ENCODE measurements around the gene PLXNA3. TPM values are rescaled to one million over a fixed set of nuclear protein-coding genes. Genes with fewer than 3 reads are reported as not detected.

The PLXNA3 gene
- polyA plus RNA-seq, 1 experiment = 20.5 TPM

GRCh38 chrX:154487518-154488290 is 29.6 kb downstream of the PLXNA3 start:
- ChIA-PET CTCF (no interaction called here), POLR2A (interaction anchor here (1.1 kb wide), 1 partner anchor 29 kb away, joined by 4 read pairs; no protein-coding TSS in a partner anchor)
- no peak for TF ChIP-seq CTCF (IDR thresholded peaks at IDR 0.05; ENCODE audit: low read depth, low read length)
- no peak overlapping the region for H3K27ac ChIP-seq (ENCODE audit: low read depth, low read length)
- no peak for DNase-seq (ENCODE audit: low read depth, low spot score)
- H3K27me3 ChIP-seq (ENCODE audit: control insufficient read depth, insufficient read depth, low read length) = no peaks in the 10 kb centered on the region
- H3K9me3 ChIP-seq (ENCODE audit: control insufficient read depth, insufficient read depth, low read length) = no peaks in the 10 kb centered on the region
- H3K4me3 ChIP-seq (ENCODE audit: low read depth, low read length) = no peak overlapping the region

GRCh38 chrX:154488336-154489075 is 30.4 kb downstream of the PLXNA3 start:
- DNase-seq (ENCODE audit: low read depth, low spot score) = no peak
- no peak for TF ChIP-seq CTCF (IDR thresholded peaks at IDR 0.05; ENCODE audit: low read depth, low read length)
- no peak overlapping the region for H3K4me3 ChIP-seq (ENCODE audit: low read depth, low read length)
- no peaks in the 10 kb centered on the region for H3K9me3 ChIP-seq (ENCODE audit: control insufficient read depth, insufficient read depth, low read length)
- ChIA-PET POLR2A (interaction anchor here (2.2 kb wide), 1 partner anchor 28 kb away, joined by 12 read pairs; the partner anchor contains the start of gene FAM3A), CTCF (no interaction called here)
- H3K27me3 ChIP-seq (ENCODE audit: control insufficient read depth, insufficient read depth, low read length) = no peaks in the 10 kb centered on the region
- H3K27ac ChIP-seq (ENCODE audit: low read depth, low read length) = no peak overlapping the region

- Histone ChIP-seq H3K27ac (ENCODE audit: low read depth, low read length) (no peak overlapping the region), H3K27me3 (ENCODE audit: control insufficient read depth, insufficient read depth, low read length) (no peaks in the 10 kb centered on the region), H3K4me3 (ENCODE audit: low read depth, low read length) (peak overlapping the region; percentile 63), H3K9me3 (ENCODE audit: control insufficient read depth, insufficient read depth, low read length) (no peaks in the 10 kb centered on the region)
- ChIA-PET CTCF (no interaction called here), POLR2A (interaction anchor here (1.8 to 2.2 kb wide), 2 partner anchors 11 to 27 kb away, joined by 11 to 12 read pairs; partner anchors contain the start of genes FAM3A and LAGE3)
- TF ChIP-seq CTCF (IDR thresholded peaks at IDR 0.05; ENCODE audit: low read depth, low read length) = no peak
- DNase-seq (ENCODE audit: low read depth, low spot score) = no peak
These were observed 31.1 kb downstream of the PLXNA3 start for GRCh38 chrX:154489182-154489581.

GRCh38 chrX:154490021-154490413 is 31.9 kb downstream of the PLXNA3 start:
- no peak for DNase-seq (ENCODE audit: low read depth, low spot score)
- Histone ChIP-seq H3K27ac (ENCODE audit: low read depth, low read length) (no peak overlapping the region), H3K4me3 (ENCODE audit: low read depth, low read length) (peak overlapping the region; percentile 63), H3K27me3 (ENCODE audit: control insufficient read depth, insufficient read depth, low read length) (no peaks in the 10 kb centered on the region), H3K9me3 (ENCODE audit: control insufficient read depth, insufficient read depth, low read length) (no peaks in the 10 kb centered on the region)
- ChIA-PET POLR2A (interaction anchor here (1.0 to 2.2 kb wide), 5 partner anchors 8 to 61 kb away, joined by 3 to 12 read pairs (median 6); partner anchors contain the start of genes ATP6AP1, FAM3A and LAGE3), CTCF (no interaction called here)
- no peak for TF ChIP-seq CTCF (IDR thresholded peaks at IDR 0.05; ENCODE audit: low read depth, low read length)
